Natural killer cell treated with Interleukin-12 subunit alpha and Interleukin-12 subunit beta and Interleukin-15 and Interleukin-18, amount 100 ng/mL, for 72 hours (primary cell): Measurements from ENCODE around the gene NUFIP2. TPM values are rescaled to one million over a fixed set of nuclear protein-coding genes. Genes with fewer than 3 reads are reported as not detected.
"Not testable (repeated sequence)": the region's sequence is repeated elsewhere in the genome, so short reads cannot be mapped to it uniquely, and the experiment has no call there.

Source experiments
- ATAC-seq, 2 donors: fragments of 150-1000 bp; cut with Tn5 transposase in 1 of 2; sonication (Bioruptor Pico), chemical (Tn5 transposase) in 1 of 2; 2 replicates each; pipeline ENCODE4 v1.10.0; 2021
- DNase-seq: peaks from one replicate; pipeline ENCODE4 v3.0.0; 2022; ENCODE audit warnings: low spot score
- H3K27ac Mint-ChIP-seq, 2 donors: 1 replicate in 1 of 2; 2 replicates in 1 of 2; pipeline ENCODE4 v1.8.0; 2022; ENCODE audit warnings: mixed read lengths in 2 of 2, mild to moderate bottlenecking in 1 of 2, moderate library complexity in 1 of 2
- H3K27me3 Mint-ChIP-seq, 2 donors: 1 replicate in 1 of 2; 2 replicates in 1 of 2; pipeline ENCODE4 v1.8.0; 2022; ENCODE audit warnings: mixed read lengths in 2 of 2
- H3K36me3 Mint-ChIP-seq: one replicate; pipeline ENCODE4 v1.8.0; 2022; ENCODE audit warnings: mixed read lengths
- H3K4me1 Mint-ChIP-seq, 2 donors: 1 replicate in 1 of 2; 2 replicates in 1 of 2; pipeline ENCODE4 v1.8.0; 2022; ENCODE audit warnings: low read depth in 2 of 2, mixed read lengths in 2 of 2, mild to moderate bottlenecking in 1 of 2
- H3K4me3 Mint-ChIP-seq: one replicate; pipeline ENCODE4 v1.8.0; 2022; ENCODE audit warnings: mixed read lengths
- H3K9me3 Mint-ChIP-seq: 2 replicates; pipeline ENCODE4 v1.8.0; 2022; ENCODE audit warnings: mixed read lengths
- total RNA-seq, 2 donors: library from RNA; stranded (reverse); gene quantifications; one replicate each; pipeline ENCODE4 v1.2.3, GENCODE V29; 2022

The NUFIP2 gene
- 10 to 100 TPM; 74.2 to 97.0 TPM for total RNA-seq

GRCh38 chr17:29293890-29294579, at the start of gene NUFIP2:
Gene NUFIP2, minus strand, starts transcription at chr17:29294148. Its CDS starts 89 bp downstream, at chr17:29294059.
- ATAC-seq (peak; percentile 92 to 95), DNase-seq (peak; percentile 99)
- H3K4me1 Mint-ChIP-seq: peaks cover 30 to 46% of the 10 kb centered on the region in 2 donors
- peaks cover 6% of the 10 kb centered on the region for H3K36me3 Mint-ChIP-seq
- peak within 1 kb of the TSS; percentile 98 for H3K4me3 Mint-ChIP-seq
- H3K27me3 Mint-ChIP-seq: no peaks in the 10 kb centered on the region
- H3K9me3 Mint-ChIP-seq: no peaks in the 10 kb centered on the region
- peak within 1 kb of the TSS; percentile 98 to 99 for H3K27ac Mint-ChIP-seq

- H3K27ac Mint-ChIP-seq: no peak overlapping the region
- H3K4me3 Mint-ChIP-seq: no peak overlapping the region
- DNase-seq: no peak
- H3K36me3 Mint-ChIP-seq: no peaks in the 10 kb centered on the region
- H3K27me3 Mint-ChIP-seq: peaks cover 15 to 33% of the 10 kb centered on the region in 2 donors
- no peak for ATAC-seq
- peaks cover 6 to 8% of the 10 kb centered on the region in 2 donors for H3K4me1 Mint-ChIP-seq
- no peaks in the 10 kb centered on the region for H3K9me3 Mint-ChIP-seq
Observed at GRCh38 chr17:29342158-29342765, 48.3 kb upstream of the NUFIP2 start.

DNA sequence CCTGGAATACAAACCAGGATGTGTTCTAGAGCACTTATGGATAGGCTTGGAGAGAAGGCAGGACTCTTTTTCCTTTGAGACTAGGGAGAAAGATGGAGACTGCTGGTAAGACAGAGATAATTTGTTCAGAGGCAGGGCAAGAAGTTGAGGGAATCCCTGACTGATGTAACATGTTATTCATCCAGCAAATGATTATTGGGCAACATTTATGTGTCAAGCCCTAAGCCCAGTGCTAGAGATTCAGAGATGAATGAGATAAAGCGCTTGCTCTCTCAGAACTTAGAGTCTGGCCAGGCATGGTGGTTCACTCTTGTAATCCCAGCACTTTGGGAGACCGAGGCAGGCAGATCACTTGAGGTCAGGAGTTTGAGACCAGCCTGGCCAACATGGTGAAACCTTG, 47.8 kb upstream of the NUFIP2 start:
- H3K4me1 Mint-ChIP-seq: peaks cover 6 to 8% of the 10 kb centered on the region in 2 donors
- H3K27me3 Mint-ChIP-seq: peaks cover 15 to 33% of the 10 kb centered on the region in 2 donors
- H3K4me3 Mint-ChIP-seq: no peak overlapping the region
- DNase-seq (no peak), ATAC-seq (no peak)
- no peak overlapping the region for H3K27ac Mint-ChIP-seq
- H3K36me3 Mint-ChIP-seq: no peaks in the 10 kb centered on the region
- no peaks in the 10 kb centered on the region for H3K9me3 Mint-ChIP-seq

GRCh38 chr17:29339016-29339415, 45.1 kb upstream of the NUFIP2 start:
- not testable (repeated sequence) for H3K27ac Mint-ChIP-seq, H3K4me3 Mint-ChIP-seq, H3K9me3 Mint-ChIP-seq, H3K4me1 Mint-ChIP-seq, ATAC-seq, DNase-seq, H3K36me3 Mint-ChIP-seq
- H3K27me3 Mint-ChIP-seq: peaks cover 13 to 22% of the 10 kb centered on the region in 2 donors

DNA sequence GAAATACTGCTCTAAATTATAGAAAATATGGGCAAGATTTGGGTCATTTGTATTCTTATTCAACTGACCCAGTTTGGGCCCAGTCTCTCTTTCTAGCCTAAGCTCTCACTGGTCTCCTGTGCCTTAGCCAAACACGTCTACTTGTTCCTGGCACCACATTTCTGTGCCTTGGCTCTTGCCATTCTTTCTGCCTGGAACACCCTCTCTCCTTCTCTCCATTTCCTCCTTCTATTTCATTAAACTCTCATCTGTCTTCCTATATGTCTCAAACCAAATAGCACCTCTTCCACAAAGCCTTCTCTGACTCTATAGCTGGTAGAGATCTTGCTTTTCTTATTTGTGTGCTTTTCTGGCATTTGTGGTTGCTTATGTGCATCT, 37.7 kb upstream of the NUFIP2 start:
- H3K4me3 Mint-ChIP-seq: no peak overlapping the region
- H3K4me1 Mint-ChIP-seq: no peaks in the 10 kb centered on the region
- no peaks in the 10 kb centered on the region for H3K9me3 Mint-ChIP-seq
- H3K36me3 Mint-ChIP-seq: no peaks in the 10 kb centered on the region
- no peak for ATAC-seq
- H3K27ac Mint-ChIP-seq: no peak overlapping the region
- DNase-seq: no peak
- H3K27me3 Mint-ChIP-seq: no peaks in the 10 kb centered on the region

DNA sequence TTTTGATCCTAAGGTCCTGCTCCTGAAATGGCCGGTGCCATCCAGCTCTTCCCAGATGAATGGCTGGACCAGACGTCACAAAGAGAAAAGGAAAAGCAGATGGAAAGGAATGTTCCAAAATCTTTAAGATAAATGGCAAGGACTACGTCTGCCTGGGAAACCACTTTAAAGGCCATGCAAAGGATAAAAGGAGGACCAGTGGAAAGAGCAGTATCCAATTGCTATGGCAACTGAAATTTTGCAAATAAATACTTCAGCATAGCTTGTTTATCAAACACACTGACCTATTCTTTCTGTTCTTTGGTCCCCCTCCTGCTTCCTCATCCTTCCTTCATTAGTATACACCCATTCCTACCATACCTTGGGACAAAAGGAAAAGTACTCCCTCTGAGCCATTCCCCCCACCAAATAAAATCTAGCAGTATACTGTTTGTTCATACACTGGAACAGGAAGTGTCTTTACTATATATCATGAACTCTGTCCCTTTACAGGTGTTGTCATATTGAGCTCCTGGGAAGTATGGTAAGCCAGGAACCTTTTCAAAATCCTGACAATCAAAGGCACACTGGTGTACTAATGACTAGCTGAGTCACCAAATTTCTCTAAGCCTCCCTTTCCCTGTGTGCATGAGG, 37.2 kb upstream of the NUFIP2 start:
- no peaks in the 10 kb centered on the region for H3K27me3 Mint-ChIP-seq
- DNase-seq: no peak
- no peaks in the 10 kb centered on the region for H3K36me3 Mint-ChIP-seq
- H3K4me3 Mint-ChIP-seq: no peak overlapping the region
- H3K27ac Mint-ChIP-seq: no peak overlapping the region
- no peak for ATAC-seq
- no peaks in the 10 kb centered on the region for H3K9me3 Mint-ChIP-seq
- no peaks in the 10 kb centered on the region for H3K4me1 Mint-ChIP-seq

GRCh38 chr17:29327412-29327811, 33.5 kb upstream of the NUFIP2 start:
- H3K4me3 Mint-ChIP-seq: no peak overlapping the region
- ATAC-seq (no peak), DNase-seq (no peak)
- no peak overlapping the region for H3K27ac Mint-ChIP-seq
- H3K9me3 Mint-ChIP-seq: no peaks in the 10 kb centered on the region
- no peaks in the 10 kb centered on the region for H3K36me3 Mint-ChIP-seq
- H3K27me3 Mint-ChIP-seq: peaks cover 0 to 3% of the 10 kb centered on the region in 2 donors
- H3K4me1 Mint-ChIP-seq: no peaks in the 10 kb centered on the region

DNA sequence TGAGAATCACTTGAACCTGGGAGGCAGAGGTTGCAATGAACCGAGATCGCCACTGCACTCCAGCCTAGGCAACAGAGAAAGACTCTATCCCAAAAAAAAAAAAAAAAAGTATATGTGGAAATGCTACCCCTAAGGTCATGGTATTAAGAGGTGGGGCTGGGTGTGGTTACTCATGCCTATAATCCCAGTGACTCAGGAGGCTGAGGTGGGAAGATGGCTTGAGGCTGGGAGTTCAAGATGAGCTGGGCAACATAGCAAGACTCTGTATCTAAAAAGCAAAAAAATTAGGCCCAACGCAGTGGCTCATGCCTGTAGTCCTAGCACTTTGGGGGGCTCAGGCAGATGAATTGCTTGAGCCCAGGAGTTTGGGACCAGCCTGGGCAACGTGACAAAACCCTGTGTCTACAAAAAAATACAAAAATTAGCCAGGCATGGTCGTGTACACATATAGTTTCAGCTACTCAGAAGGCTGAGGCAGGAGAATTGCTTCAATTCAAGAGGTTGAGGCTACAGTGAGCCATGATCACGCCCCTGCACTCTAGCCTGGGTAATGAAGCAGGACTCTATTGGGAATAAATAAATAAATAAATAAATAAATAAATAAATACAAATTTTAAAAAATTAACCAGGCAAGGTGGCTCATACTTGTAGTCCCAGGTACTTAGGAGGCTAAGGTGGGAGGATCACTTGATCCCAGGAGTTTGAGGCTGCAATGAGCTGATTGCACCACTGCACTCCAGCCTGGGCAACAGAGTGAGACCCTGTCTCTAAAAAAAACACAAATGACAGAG, 32.3 kb upstream of the NUFIP2 start:
- Mint-ChIP-seq H3K36me3 (no peaks in the 10 kb centered on the region), H3K27ac (no peak overlapping the region), H3K4me3 (no peak overlapping the region), H3K4me1 (no peaks in the 10 kb centered on the region), H3K9me3 (no peaks in the 10 kb centered on the region), H3K27me3 (peaks cover 0 to 3% of the 10 kb centered on the region in 2 donors)
- no peak for DNase-seq
- no peak for ATAC-seq

DNA sequence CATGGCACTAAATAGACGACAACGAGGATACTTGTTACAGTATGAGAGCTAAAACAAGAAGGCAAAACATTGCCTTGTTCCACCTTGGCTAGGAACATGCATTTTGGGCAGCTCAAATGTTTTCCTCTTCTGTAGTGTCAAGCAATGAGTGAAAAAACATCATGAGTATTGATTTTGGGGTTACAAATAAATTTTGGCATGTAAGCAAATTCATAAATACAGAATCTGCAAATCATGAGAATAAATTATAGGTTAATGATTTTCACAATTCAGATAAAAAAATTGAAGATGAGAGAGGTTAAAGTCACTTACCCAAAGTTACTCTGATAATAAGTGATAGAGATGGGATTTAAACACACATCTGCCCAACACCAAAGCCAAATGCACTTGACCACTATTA, 28.4 kb upstream of the NUFIP2 start:
- H3K36me3 Mint-ChIP-seq: no peaks in the 10 kb centered on the region
- H3K27me3 Mint-ChIP-seq: peaks cover 0 to 3% of the 10 kb centered on the region in 2 donors
- H3K4me3 Mint-ChIP-seq: no peak overlapping the region
- no peaks in the 10 kb centered on the region for H3K9me3 Mint-ChIP-seq
- ATAC-seq: no peak
- H3K4me1 Mint-ChIP-seq: no peaks in the 10 kb centered on the region
- H3K27ac Mint-ChIP-seq: no peak overlapping the region
- DNase-seq: no peak

- Mint-ChIP-seq H3K4me3 (no peak overlapping the region), H3K9me3 (no peaks in the 10 kb centered on the region), H3K27me3 (no peaks in the 10 kb centered on the region), H3K36me3 (no peaks in the 10 kb centered on the region), H3K27ac (no peak overlapping the region), H3K4me1 (peaks cover 0 to 3% of the 10 kb centered on the region in 2 donors)
- no peak for ATAC-seq
- DNase-seq: no peak
Observed at GRCh38 chr17:29303386-29303785, 9.4 kb upstream of the NUFIP2 start.

DNA sequence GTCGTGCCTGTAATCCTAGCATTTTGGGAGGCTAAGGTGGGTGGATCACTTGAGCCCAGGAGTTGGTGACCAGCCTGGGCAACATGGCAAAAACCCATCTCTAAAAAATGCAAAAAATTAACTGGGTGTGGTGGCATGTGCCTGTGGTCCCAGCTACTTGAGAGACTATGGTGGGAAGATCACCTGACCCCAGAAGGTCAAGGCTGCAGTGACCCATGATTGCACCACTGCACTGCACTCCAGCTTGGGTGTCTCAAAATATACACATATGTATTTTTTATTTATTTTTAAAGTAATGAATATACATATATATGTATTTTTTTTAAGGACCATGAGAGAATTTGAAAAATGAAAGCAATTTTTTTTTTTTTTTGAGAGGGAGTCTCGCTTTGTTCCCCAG, 5.1 kb upstream of the NUFIP2 start:
- Mint-ChIP-seq H3K36me3 (peaks cover under 1% of the 10 kb centered on the region), H3K4me1 (peaks cover 15 to 16% of the 10 kb centered on the region in 2 donors), H3K27me3 (no peaks in the 10 kb centered on the region), H3K4me3 (no peak overlapping the region), H3K27ac (no peak overlapping the region), H3K9me3 (no peaks in the 10 kb centered on the region)
- ATAC-seq (no peak), DNase-seq (no peak)

GRCh38 chr17:29295420-29295819, 1.5 kb upstream of the NUFIP2 start:
- Mint-ChIP-seq H3K27me3 (no peaks in the 10 kb centered on the region), H3K4me3 (peak overlapping the region; percentile 98), H3K4me1 (peaks cover 27 to 37% of the 10 kb centered on the region in 2 donors), H3K36me3 (peaks cover 6% of the 10 kb centered on the region), H3K9me3 (no peaks in the 10 kb centered on the region), H3K27ac (peak overlapping the region; percentile 98 to 99)
- DNase-seq (no peak), ATAC-seq (no peak)

GRCh38 chr17:29294580-29294900, 592 bp upstream of the NUFIP2 start:
- Mint-ChIP-seq H3K4me3 (peak overlapping the region; percentile 98), H3K27ac (peak overlapping the region; percentile 98 to 99), H3K27me3 (no peaks in the 10 kb centered on the region), H3K4me1 (peaks cover 26 to 41% of the 10 kb centered on the region in 2 donors), H3K36me3 (peaks cover 6% of the 10 kb centered on the region), H3K9me3 (no peaks in the 10 kb centered on the region)
- no peak for DNase-seq
- no peak for ATAC-seq
